A549 (cell line): Measurements from ENCODE around the gene PCBP4. TPM values are rescaled to one million over a fixed set of nuclear protein-coding genes. Genes with fewer than 3 reads are reported as not detected.

Experiments
- ATAC-seq, 2 experiments: fragments of 200-7000 bp in 1 of 2; fragments of >200 bp in 1 of 2; cut with Nextera tagmentation in 1 of 2; cut with Tn5 transposase in 1 of 2; 3 replicates each; pipeline versions ENCODE4 v1.8.0 to v1.9.1; 2018 to 2020; ENCODE audit warnings: mild to moderate bottlenecking in 1 of 2, moderate library complexity in 1 of 2
- CTCF ChIA-PET: fragments of 300-600 bp; sonication (Branson Sonifier 250); formaldehyde crosslinking; extraction: SDS; loops from one replicate; lab custom pipeline; 2021; ENCODE audit warnings: antibody characterized with exemption, inconsistent platforms; lab: Yijun Ruan, JAX
- POLR2A ChIA-PET: fragments of 350-600 bp; formaldehyde crosslinking; extraction: SDS; loops from one replicate; lab custom pipeline; 2021; ENCODE audit warnings: antibody characterized with exemption, inconsistent platforms; lab: Yijun Ruan, JAX
- DNase-seq, 2 experiments: peaks; one replicate each; pipeline versions ENCODE4 v3.0.0 to v3.0.0-alpha.2; 2011 to 2016; ENCODE audit warnings: low read depth in 1 of 2, low spot score in 1 of 2
- FAIRE-seq: peaks from 2 replicates; lab custom pipeline; 2011; peaks lifted over from hg19 to GRCh38; lab: Jason Lieb, UNC
- H3K27ac ChIP-seq, 2 experiments: fragments of >200 bp; sonication (Bioruptor Twin); formaldehyde crosslinking; 3 replicates each; pipeline ENCODE4 v1.5.1; 2016 to 2017
- H3K4me1 ChIP-seq: fragments of >200 bp; sonication (Bioruptor Twin); formaldehyde crosslinking; 3 replicates; pipeline ENCODE4 v1.6.1; 2016
- H3K4me2 ChIP-seq: fragments of >200 bp; sonication (Bioruptor Twin); formaldehyde crosslinking; 3 replicates; pipeline ENCODE4 v1.6.1; 2016
- H3K4me3 ChIP-seq: fragments of >200 bp; sonication (Bioruptor Twin); formaldehyde crosslinking; 3 replicates; pipeline ENCODE4 v1.5.1; 2016
- H3K9me3 ChIP-seq: fragments of >200 bp; sonication (Bioruptor Twin); formaldehyde crosslinking; 3 replicates; pipeline ENCODE4 v1.6.1; 2016
- BCL3 ChIP-seq: fragments of >200 bp; sonication (Bioruptor Twin); formaldehyde crosslinking; IDR thresholded peaks from 3 replicates; pipeline ENCODE4 v1.6.1; 2016
- CHD4 ChIP-seq: fragments of 200-600 bp; sonication (generic); IDR thresholded peaks from 2 replicates; pipeline ENCODE4 v1.6.1; 2016; ENCODE audit warnings: antibody characterized with exemption, mild to moderate bottlenecking, borderline replicate concordance
- E2F6 ChIP-seq: IDR thresholded peaks from 2 replicates; pipeline ENCODE4 v1.6.1; 2012; ENCODE audit warnings: low read depth, borderline replicate concordance
- EHF ChIP-seq: fragments of 250-450 bp; sonication (Bioruptor Pico); IDR thresholded peaks from 2 replicates; pipeline ENCODE4 v1.5.0; 2020; ENCODE audit warnings: mild to moderate bottlenecking
- FOXS1 ChIP-seq: fragments of 250-450 bp; sonication (Bioruptor Pico); IDR thresholded peaks from 2 replicates; pipeline ENCODE4 v1.5.0; 2020; ENCODE audit warnings: mild to moderate bottlenecking, moderate library complexity
- HDAC2 ChIP-seq: fragments of 200-600 bp; sonication (generic); IDR thresholded peaks from 2 replicates; pipeline ENCODE4 v1.6.1; 2016
- JUN ChIP-seq, 2 experiments: fragments of >200 bp; sonication (Bioruptor Twin); formaldehyde crosslinking; IDR thresholded peaks; 2 replicates in 1 of 2; 3 replicates in 1 of 2; pipeline ENCODE4 v1.6.1; 2016 to 2017
- MAZ ChIP-seq: fragments of 150-350 bp; IDR thresholded peaks from 2 replicates; pipeline ENCODE4 v1.6.1; 2014; ENCODE audit warnings: antibody characterized with exemption, low read depth, low read length, borderline replicate concordance
- NFE2L2 ChIP-seq: fragments of 150-350 bp; conservative IDR thresholded peaks from 2 replicates; pipeline ENCODE4 v1.6.1; 2014; ENCODE audit warnings: low read length
- NR3C1 ChIP-seq: fragments of >200 bp; sonication (Bioruptor Twin); formaldehyde crosslinking; IDR thresholded peaks from 3 replicates; pipeline ENCODE4 v1.6.1; 2017
- RAD21 ChIP-seq, 2 experiments: fragments of >200 bp in 1 of 2; sonication (Bioruptor Twin) in 1 of 2; formaldehyde crosslinking in 1 of 2; IDR thresholded peaks in 1 of 2; conservative IDR thresholded peaks in 1 of 2; 2 replicates in 1 of 2; 3 replicates in 1 of 2; pipeline ENCODE4 v1.6.1; 2012 to 2018; ENCODE audit warnings: inconsistent platforms in 1 of 2
- ZFP36 ChIP-seq: fragments of 450-650 bp; IDR thresholded peaks from 2 replicates; pipeline ENCODE4 v1.6.1; 2014; ENCODE audit warnings: borderline replicate concordance; ENCODE audit not compliant: partially characterized antibody
- WGBS: methylation state at CpG from one replicate; pipeline ENCODE4 v1.1.6; 2017; ENCODE audit errors: missing lambda C conversion rate; 5-methylcytosine and 5-hydroxymethylcytosine counted together
- polyA minus RNA-seq: library from RNA; depleted of rRNA, polyadenylated mRNA; stranded (reverse); fragments of >200 nt; gene quantifications from 2 replicates; pipeline ENCODE4 v1.2.3, GENCODE V29; 2011; rRNA and poly(A)+ RNA removed
- polyA plus RNA-seq, 4 experiments: library from polyadenylated mRNA; depleted of rRNA in 3 of 4; stranded (reverse); fragments of >200 nt; fragmentation: RNase III in 1 of 4; extraction: RNeasy Plus Mini Kit Qiagen cat#74134 plus additional on column Dnase treatment in 1 of 4; gene quantifications; 2 replicates in 3 of 4; 3 replicates in 1 of 4; pipeline ENCODE4 v1.2.3, GENCODE V29; 2011 to 2017

Gene PCBP4
- 8.6 and 9.3 TPM in 2 replicates for polyA plus RNA-seq (2011; rRNA removed)
- polyA plus RNA-seq (2012; cell fraction: cytosol; rRNA removed), result 18.9 and 23.2 TPM in 2 replicates
- polyA plus RNA-seq (2012; cell fraction: nucleus; rRNA removed), result 41.2 and 47.3 TPM in 2 replicates
- polyA plus RNA-seq (2017; fragmentation: RNase III; extraction: RNeasy Plus Mini Kit Qiagen cat#74134 plus additional on column Dnase treatment), result 10.9 to 11.5 TPM (median 11.0 TPM) in 3 replicates
- polyA minus RNA-seq, result 12.2 and 17.2 TPM in 2 replicates

- FAIRE-seq (no peak), DNase-seq (no peak), ATAC-seq (peak; percentile 65)
- H3K27ac ChIP-seq, result peak within 1 kb of the TSS; percentile 91 to 100
- H3K4me2 ChIP-seq, result peak within 1 kb of the TSS; percentile 84
- 0% methylated on average over 2 of the region's 90 CpGs for whole genome bisulfite sequencing
- ChIA-PET CTCF (interaction anchor here (1.0 to 5.0 kb wide), 4 partner anchors 10 to 25 kb away, joined by 3 to 37 read pairs (median 3); partner anchors contain the start of genes PARP3 and RRP9), POLR2A (no interaction called here)
- H3K4me1 ChIP-seq, result peaks cover 13% of the 10 kb centered on the region
- no peaks in the 10 kb centered on the region for H3K9me3 ChIP-seq
- peak within 1 kb of the TSS; percentile 79 for H3K4me3 ChIP-seq
- TF ChIP-seq BCL3 (peak; percentile 22; the same call in 1 of the 3 replicates), CHD4 (no peak), JUN (IDR thresholded peaks at IDR 0.05) (peak in 1 of 2 experiments; percentile 32; a peak in 1 of 5 replicates)
These were observed at the start of gene PCBP4 for GRCh38 chr3:51967384-51968169. Gene PCBP4 (minus strand): TSS chr3:51967454. CDS start chr3:51961240, 6,214 bp downstream.

DNA sequence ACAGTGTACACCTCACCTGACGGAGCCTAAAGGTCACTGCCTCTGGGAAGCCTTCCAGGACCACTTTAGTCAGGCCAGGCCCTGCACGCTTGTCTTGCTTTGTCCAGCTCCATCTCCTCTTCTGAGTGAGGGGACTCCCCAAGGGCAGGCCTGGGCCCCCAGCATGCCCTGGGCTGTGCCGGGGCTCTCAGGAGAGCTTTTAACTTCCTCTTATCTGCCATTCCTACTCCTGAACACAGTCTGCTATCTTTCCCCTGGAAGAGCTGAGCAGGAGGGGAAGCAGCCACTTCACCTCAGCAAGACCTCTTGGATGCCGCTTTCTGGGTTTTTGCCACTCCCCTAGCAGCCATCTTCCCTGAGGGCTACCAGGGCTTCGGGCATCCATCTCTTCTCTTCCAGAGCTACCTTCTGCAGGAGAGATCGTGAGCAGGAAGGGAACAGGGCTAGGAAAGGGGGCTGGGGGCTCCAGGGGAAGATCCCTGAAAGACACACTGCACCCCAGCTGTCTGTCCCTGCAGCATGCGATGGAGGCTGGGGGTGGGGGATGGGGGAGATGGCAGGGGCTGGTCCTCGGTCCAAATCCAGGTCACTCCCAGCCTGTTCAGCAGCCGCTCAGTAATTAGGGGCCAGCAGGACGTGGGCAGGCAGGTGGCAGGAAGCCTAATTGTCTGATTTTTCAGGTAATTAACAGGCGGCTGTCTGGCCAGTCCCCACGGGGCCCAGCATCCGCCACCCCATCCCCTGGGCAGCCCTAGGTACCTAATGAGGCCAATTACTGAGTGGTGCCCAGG lies 48.4 kb upstream of the PCBP4 start:
- H3K4me1 ChIP-seq, result no peaks in the 10 kb centered on the region
- no peak overlapping the region for H3K4me2 ChIP-seq
- CTCF ChIA-PET, result interaction anchor here (0.6 to 10.8 kb wide), 6 partner anchors 12 to 1924 kb away, joined by 3 to 96 read pairs (median 6); partner anchors contain the start of gene ABHD14B
- no peak for TF ChIP-seq HDAC2
- TF ChIP-seq NFE2L2, result no peak
- no peak for TF ChIP-seq MAZ
- no peak for TF ChIP-seq EHF (CRISPR knock-in tag)
- TF ChIP-seq FOXS1 (CRISPR knock-in tag), result no peak
- TF ChIP-seq NR3C1, result no peak
- TF ChIP-seq E2F6, result no peak
- no peak for TF ChIP-seq ZFP36
- no peak for DNase-seq
- H3K4me3 ChIP-seq, result no peak overlapping the region
- FAIRE-seq, result no peak
- WGBS, result 81% methylated on average over 10 of the region's 13 CpGs
- no peak overlapping the region for H3K27ac ChIP-seq
- H3K9me3 ChIP-seq, result no peaks in the 10 kb centered on the region
- ATAC-seq, result no peak
- POLR2A ChIA-PET, result no interaction called here

- no peak overlapping the region for H3K4me2 ChIP-seq
- POLR2A ChIA-PET, result no interaction called here
These were observed 47.4 kb upstream of the PCBP4 start for GRCh38 chr3:52014613-52015012.

More at GRCh38 chr3:52014613-52015012, 47.4 kb upstream of the PCBP4 start:
- 68% methylated on average over 5 of the region's 8 CpGs for WGBS
- Histone ChIP-seq H3K9me3 (no peaks in the 10 kb centered on the region), H3K4me3 (no peak overlapping the region), H3K4me1 (no peaks in the 10 kb centered on the region)
- ATAC-seq (peak; percentile 30 to 78; a peak in 4 of 6 replicates), FAIRE-seq (no peak), DNase-seq (no peak)
- CTCF ChIA-PET, result interaction anchor here (1.0 to 10.8 kb wide), 6 partner anchors 11 to 124 kb away, joined by 3 to 96 read pairs (median 5); partner anchors contain the start of gene ABHD14B
- TF ChIP-seq NFE2L2, result no peak
- TF ChIP-seq RAD21 (conservative IDR thresholded peaks at IDR 0.05 in 1 of 2, IDR thresholded peaks at IDR 0.05 in 1 of 2), result peak in 1 of 2 experiments; percentile 20; a peak in 1 of 5 replicates
- TF ChIP-seq, all 56 proteins: peak for 1
- H3K27ac ChIP-seq, result no peak overlapping the region
